HEK293T (cell line): ENCODE measurements around the gene HMGN3.

Experiments
- ARNT ChIP-seq: fragments of 450-650 bp; IDR thresholded peaks from 2 replicates; pipeline ENCODE4 v1.6.1; 2017; ENCODE audit warnings: mild to moderate bottlenecking
- BHLHE40 ChIP-seq: fragments of 450-650 bp; IDR thresholded peaks from 2 replicates; pipeline ENCODE4 v1.6.1; 2016; ENCODE audit warnings: mild to moderate bottlenecking, moderate library complexity, borderline replicate concordance
- CTBP1 ChIP-seq: fragments of 450-650 bp; IDR thresholded peaks from 2 replicates; pipeline ENCODE4 v1.6.1; 2016; ENCODE audit warnings: borderline replicate concordance
- ELF4 ChIP-seq: fragments of 450-650 bp; IDR thresholded peaks from 2 replicates; pipeline ENCODE4 v1.6.1; 2017; ENCODE audit warnings: antibody characterized with exemption
- FOXA1 ChIP-seq: fragments of 450-650 bp; IDR thresholded peaks from 2 replicates; pipeline ENCODE4 v1.6.1; 2016; ENCODE audit warnings: mild to moderate bottlenecking
- FOXK2 ChIP-seq: fragments of 450-650 bp; IDR thresholded peaks from 2 replicates; pipeline ENCODE4 v1.6.1; 2016; ENCODE audit warnings: mild to moderate bottlenecking
- FOXM1 ChIP-seq: fragments of 450-650 bp; IDR thresholded peaks from 2 replicates; pipeline ENCODE4 v1.6.1; 2017; ENCODE audit warnings: mild to moderate bottlenecking, borderline replicate concordance
- HDGF ChIP-seq: fragments of 450-650 bp; IDR thresholded peaks from 2 replicates; pipeline ENCODE4 v1.6.1; 2017; ENCODE audit warnings: antibody characterized with exemption, borderline replicate concordance
- L3MBTL2 ChIP-seq: fragments of 450-650 bp; conservative IDR thresholded peaks from 2 replicates; pipeline ENCODE4 v1.6.1; 2016; ENCODE audit warnings: mild to moderate bottlenecking
- LEF1 ChIP-seq: fragments of 450-650 bp; IDR thresholded peaks from 2 replicates; pipeline ENCODE4 v1.6.1; 2017; ENCODE audit warnings: mild to moderate bottlenecking, borderline replicate concordance
- NFRKB ChIP-seq: fragments of 450-650 bp; IDR thresholded peaks from 2 replicates; pipeline ENCODE4 v1.6.1; 2016; ENCODE audit warnings: mild to moderate bottlenecking, moderate library complexity
- SP1 ChIP-seq: fragments of 450-650 bp; IDR thresholded peaks from 2 replicates; pipeline ENCODE4 v1.6.1; 2017
- SUZ12 ChIP-seq: fragments of 450-650 bp; IDR thresholded peaks from 2 replicates; pipeline ENCODE4 v1.6.1; 2016; ENCODE audit warnings: mild to moderate bottlenecking

DNA sequence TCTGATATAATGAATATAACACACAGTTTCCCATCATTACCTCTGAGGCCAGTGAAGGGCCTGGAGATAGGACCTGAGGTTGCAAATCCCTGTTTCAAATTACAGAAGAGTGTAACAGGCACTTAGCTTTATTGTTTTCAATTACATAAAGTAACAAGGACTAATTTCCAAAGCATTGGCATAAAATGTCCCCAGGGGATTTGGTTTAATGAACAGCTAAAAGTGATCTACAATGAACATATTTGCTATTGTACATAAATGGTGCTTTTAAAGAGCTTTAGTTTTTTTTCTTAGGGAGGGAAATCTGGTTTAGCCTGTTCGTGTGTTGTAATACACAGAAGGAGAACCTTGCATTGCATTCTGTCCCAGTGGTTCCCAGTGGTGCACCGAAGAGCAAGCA is 54.4 kb downstream of the HMGN3 start:
- TF ChIP-seq BHLHE40 (no peak), LEF1 (no peak), CTBP1 (no peak), FOXK2 (no peak), NFRKB (no peak), FOXM1 (no peak), SP1 (no peak), SUZ12 (no peak), HDGF (no peak), L3MBTL2 (no peak), ELF4 (no peak), FOXA1 (no peak), ARNT (no peak)
